Activated CD8-positive, alpha-beta memory T cell treated with anti-CD3 and anti-CD28 coated beads, Interleukin-2, amount 10 ng/mL, durations not matched to agents 7 days and 5 days (primary cell): Measurements from ENCODE around the gene FITM1. TPM values are rescaled to one million over a fixed set of nuclear protein-coding genes. Genes with fewer than 3 reads are reported as not detected.

Experiments
- ATAC-seq: fragments of 150-1000 bp; cut with Tn5 transposase; one replicate; pipeline ENCODE4 v1.10.0; 2021; ENCODE audit warnings: moderate library complexity
- CTCF ChIA-PET: fragments of 350-600 bp; sonication (Branson Sonifier 250); formaldehyde crosslinking; loops from one replicate; lab custom pipeline; 2021; ENCODE audit warnings: antibody characterized with exemption; lab: Charles Lee
- DNase-seq: peaks from one replicate; pipeline ENCODE4 v3.0.0-alpha.2; 2020
- H3K27ac Mint-ChIP-seq: one replicate; pipeline ENCODE4 v1.8.0; 2021; ENCODE audit warnings: mild to moderate bottlenecking, mixed read lengths
- H3K27me3 Mint-ChIP-seq: one replicate; pipeline ENCODE4 v1.8.0; 2021; ENCODE audit warnings: mixed read lengths
- H3K36me3 Mint-ChIP-seq: one replicate; pipeline ENCODE4 v1.8.0; 2021; ENCODE audit warnings: mild to moderate bottlenecking, mixed read lengths
- H3K4me1 Mint-ChIP-seq: one replicate; pipeline ENCODE4 v1.8.0; 2021; ENCODE audit warnings: mixed read lengths
- H3K4me3 Mint-ChIP-seq: one replicate; pipeline ENCODE4 v1.8.0; 2021; ENCODE audit warnings: mild to moderate bottlenecking, moderate library complexity, mixed read lengths
- H3K9me3 Mint-ChIP-seq: one replicate; pipeline ENCODE4 v1.8.0; 2022; ENCODE audit warnings: low read depth, mixed read lengths
- total RNA-seq, 2 experiments: library from RNA; stranded (reverse); gene quantifications; one replicate each; pipeline ENCODE4 v1.2.3, GENCODE V29; 2021

Gene FITM1
- total RNA-seq, 2 experiments from 2014 or later, result 0.77 to 0.91 TPM

DNA sequence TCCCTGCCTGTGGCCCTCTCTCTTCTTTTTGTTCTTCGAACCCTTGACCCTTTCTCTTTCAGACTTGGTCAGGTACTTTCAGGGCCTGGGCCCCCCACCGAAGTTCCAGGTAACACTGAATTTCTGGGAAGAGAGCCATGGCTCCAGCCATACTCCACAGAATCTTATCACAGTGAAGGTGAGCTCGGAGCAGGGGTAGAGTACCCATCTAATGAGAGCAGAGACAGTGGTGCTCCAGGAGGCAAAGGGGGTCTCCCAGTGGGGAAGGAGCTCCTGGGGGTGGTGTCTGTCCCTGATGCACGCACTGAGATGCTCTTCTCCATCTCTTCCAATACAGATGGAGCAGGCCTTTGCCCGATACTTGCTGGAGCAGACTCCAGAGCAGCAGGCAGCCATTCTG is 35.3 kb downstream of the FITM1 start:
- H3K27ac Mint-ChIP-seq, result no peak overlapping the region
- peaks cover 60% of the 10 kb centered on the region for H3K4me1 Mint-ChIP-seq
- DNase-seq (no peak), ATAC-seq (no peak)
- CTCF ChIA-PET, result no interaction called here
- no peak overlapping the region for H3K4me3 Mint-ChIP-seq
- H3K9me3 Mint-ChIP-seq, result no peaks in the 10 kb centered on the region
- peaks cover 76% of the 10 kb centered on the region for H3K36me3 Mint-ChIP-seq
- no peaks in the 10 kb centered on the region for H3K27me3 Mint-ChIP-seq

DNA sequence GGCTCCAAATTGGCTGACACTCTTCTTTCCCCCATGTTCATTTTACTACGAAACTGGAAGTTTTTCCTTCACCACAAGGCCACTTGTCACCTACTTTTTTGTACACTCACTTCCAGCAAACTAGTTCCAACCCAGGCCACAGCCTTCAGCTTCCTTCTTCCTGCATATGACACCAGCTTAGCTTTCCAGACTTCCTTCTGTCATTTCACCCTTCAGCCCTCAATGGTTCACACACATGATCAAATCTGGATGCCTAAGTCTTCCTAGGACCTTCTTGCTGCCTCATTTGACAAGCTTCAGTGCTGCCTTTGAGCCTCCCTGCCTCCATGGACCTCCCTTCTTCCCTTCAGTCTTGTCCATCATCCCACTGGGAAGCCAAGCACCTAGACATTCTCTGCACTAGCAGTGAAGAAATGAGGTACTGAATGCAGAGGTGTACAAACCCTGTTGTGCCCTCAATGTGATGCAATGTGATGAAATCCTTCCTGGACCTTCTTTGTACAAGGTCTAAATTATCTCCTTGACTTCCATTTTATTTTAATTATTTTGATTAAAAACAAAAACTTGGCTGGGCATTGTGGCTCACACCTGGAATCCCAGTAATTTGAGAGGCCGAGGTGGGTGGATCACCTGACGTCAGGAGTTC is 37.1 kb downstream of the FITM1 start:
- Mint-ChIP-seq H3K4me3 (no peak overlapping the region), H3K27ac (peak overlapping the region; percentile 71), H3K4me1 (peaks cover 64% of the 10 kb centered on the region), H3K27me3 (no peaks in the 10 kb centered on the region), H3K36me3 (peaks cover 64% of the 10 kb centered on the region), H3K9me3 (no peaks in the 10 kb centered on the region)
- no peak for ATAC-seq
- CTCF ChIA-PET, result no interaction called here
- no peak for DNase-seq

DNA sequence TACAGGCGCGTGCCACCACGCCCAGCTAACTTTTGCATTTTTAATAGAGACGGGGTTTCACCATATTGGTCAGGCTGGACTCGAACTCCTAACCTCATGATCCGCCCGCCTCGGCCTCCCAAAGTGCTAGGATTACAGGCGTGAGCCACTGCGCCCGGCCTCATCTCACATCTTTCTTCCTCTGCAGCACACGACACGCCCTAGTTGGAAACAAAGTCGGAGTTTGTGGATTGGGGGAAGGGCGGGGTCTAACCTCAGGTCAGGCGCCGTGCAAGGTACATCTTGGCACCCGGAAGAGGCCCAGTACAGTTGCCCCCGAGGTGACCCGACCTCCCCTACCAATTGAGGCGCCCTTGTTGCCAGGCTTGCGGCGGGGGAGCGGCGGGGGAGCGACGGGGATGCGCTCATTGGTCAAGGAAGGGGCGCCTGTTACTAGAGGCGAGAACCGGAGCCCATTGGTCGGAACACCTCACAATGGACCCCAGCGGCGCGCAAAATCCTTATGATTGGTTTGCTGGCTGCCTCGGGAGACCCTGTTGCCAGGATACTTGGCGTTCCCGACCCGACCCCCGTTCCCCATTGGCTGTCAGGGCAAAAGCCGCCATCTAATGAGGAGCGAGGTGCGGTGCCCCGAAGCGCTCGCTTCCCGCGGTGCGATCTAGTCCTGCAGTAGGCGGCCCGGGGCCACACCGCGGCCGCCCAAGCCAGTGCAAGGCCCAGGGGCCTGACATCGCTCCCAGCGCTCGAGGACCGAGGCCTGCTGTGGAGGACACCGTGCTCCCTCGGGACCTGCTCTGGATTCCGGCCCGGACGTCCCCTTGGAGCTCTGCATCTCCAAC is 41.2 kb downstream of the FITM1 start, which contains the start of gene REC8:
Gene REC8, plus strand, starts transcription at position 659 of the 839 bp plus-strand sequence. CDS start 473 bp downstream, outside the sequence.
- H3K36me3 Mint-ChIP-seq, result peaks cover 38% of the 10 kb centered on the region
- CTCF ChIA-PET, result interaction anchor here (0.6 to 4.3 kb wide), 6 partner anchors 8 to 58 kb away, joined by 3 to 35 read pairs (median 4); partner anchors contain the start of genes DCAF11, EMC9 and IRF9
- H3K27me3 Mint-ChIP-seq, result no peaks in the 10 kb centered on the region
- peak within 1 kb of the TSS; percentile 83 for H3K27ac Mint-ChIP-seq
- no peaks in the 10 kb centered on the region for H3K9me3 Mint-ChIP-seq
- peak within 1 kb of the TSS; percentile 77 for H3K4me3 Mint-ChIP-seq
- peak; percentile 87 for ATAC-seq
- peak; percentile 93 for DNase-seq
- peaks cover 45% of the 10 kb centered on the region for H3K4me1 Mint-ChIP-seq

DNA sequence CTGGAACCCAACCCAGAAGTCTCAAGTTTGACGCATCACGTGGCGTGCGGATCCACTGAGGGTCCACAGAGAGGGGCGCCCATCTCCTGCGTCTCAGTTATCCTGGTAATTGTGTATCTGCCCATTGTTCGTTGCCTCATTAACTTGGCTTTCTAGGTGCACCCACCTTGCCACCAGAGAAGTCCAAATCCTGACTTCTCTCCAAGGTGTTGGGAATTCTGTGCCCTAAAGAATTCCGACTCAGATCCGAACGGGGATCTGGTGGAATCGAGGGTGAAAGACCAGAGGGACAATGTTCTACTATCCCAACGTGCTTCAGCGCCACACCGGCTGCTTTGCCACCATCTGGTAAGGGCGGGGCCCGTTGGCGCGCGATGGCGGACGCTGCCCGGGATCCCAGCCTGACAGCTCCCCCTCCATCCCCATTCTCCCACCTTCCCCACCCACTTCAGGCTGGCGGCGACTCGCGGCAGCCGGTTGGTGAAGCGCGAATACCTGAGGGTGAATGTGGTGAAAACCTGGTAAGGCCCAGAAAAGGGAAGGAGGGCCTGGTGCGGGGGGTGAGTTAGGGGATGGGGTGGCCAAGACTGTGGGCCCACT is 41.9 kb downstream of the FITM1 start:
- H3K36me3 Mint-ChIP-seq, result peaks cover 40% of the 10 kb centered on the region
- H3K4me1 Mint-ChIP-seq, result peaks cover 41% of the 10 kb centered on the region
- H3K27ac Mint-ChIP-seq, result peak overlapping the region; percentile 83

DNA sequence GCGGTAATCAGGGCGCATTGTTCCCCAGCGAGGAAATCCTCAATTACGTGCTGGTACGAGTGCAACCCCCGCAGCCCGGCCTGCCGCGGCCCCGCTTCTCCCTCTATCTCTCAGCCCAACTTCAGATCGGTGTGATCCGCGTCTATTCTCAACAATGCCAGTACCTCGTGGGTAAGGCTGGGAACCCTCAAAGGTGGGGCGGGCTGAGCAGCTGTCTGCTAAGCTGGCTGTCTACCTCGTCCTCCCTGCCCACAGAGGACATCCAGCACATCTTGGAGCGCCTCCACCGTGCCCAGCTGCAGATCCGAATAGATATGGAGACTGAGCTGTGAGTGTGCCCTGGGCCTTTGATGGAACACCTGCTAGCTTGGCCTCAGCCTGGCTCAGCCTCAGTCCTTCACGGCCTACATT is 42.4 kb downstream of the FITM1 start:
- CTCF ChIA-PET, result interaction anchor here (0.8 to 4.3 kb wide), 4 partner anchors 11 to 58 kb away, joined by 3 to 35 read pairs (median 3); partner anchors contain the start of genes DCAF11, IRF9 and NRL
- DNase-seq (no peak), ATAC-seq (no peak)
- Mint-ChIP-seq H3K4me3 (peak overlapping the region; percentile 77), H3K36me3 (peaks cover 36% of the 10 kb centered on the region), H3K27me3 (no peaks in the 10 kb centered on the region), H3K9me3 (no peaks in the 10 kb centered on the region), H3K4me1 (peaks cover 37% of the 10 kb centered on the region), H3K27ac (peak overlapping the region; percentile 69)

More for the DNA sequence above, 41.9 kb downstream of the FITM1 start:
- DNase-seq, result no peak
- CTCF ChIA-PET, result interaction anchor here (0.6 to 4.3 kb wide), 3 partner anchors 11 to 58 kb away, joined by 3 to 35 read pairs (median 3); partner anchors contain the start of genes DCAF11 and IRF9
- Mint-ChIP-seq H3K27me3 (no peaks in the 10 kb centered on the region), H3K9me3 (no peaks in the 10 kb centered on the region), H3K4me3 (peak overlapping the region; percentile 77)
- ATAC-seq, result no peak

DNA sequence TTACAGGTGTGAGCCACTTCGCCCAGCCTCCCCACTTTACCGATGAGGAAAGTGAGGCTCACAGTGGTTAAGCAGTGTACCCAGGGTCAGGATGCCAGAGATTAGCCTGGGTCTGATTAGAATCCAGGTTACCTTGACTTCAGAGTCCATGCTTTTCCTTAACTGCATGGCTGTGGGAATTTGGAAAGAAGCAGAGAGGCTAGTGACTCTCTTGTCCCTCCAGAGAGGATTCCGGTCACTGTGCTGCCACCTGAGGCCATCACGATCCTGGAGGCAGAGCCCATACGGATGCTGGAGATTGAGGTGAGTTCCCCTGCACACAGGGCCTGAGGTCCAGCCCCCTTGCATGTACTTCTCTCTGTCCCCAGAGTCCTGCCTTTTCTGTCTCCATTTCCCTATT is 46.1 kb downstream of the FITM1 start:
- peaks cover 17% of the 10 kb centered on the region for H3K4me1 Mint-ChIP-seq
- DNase-seq (no peak), ATAC-seq (no peak)
- peaks cover 35% of the 10 kb centered on the region for H3K36me3 Mint-ChIP-seq
- no peak overlapping the region for H3K27ac Mint-ChIP-seq
- H3K4me3 Mint-ChIP-seq, result no peak overlapping the region
- no peaks in the 10 kb centered on the region for H3K9me3 Mint-ChIP-seq
- no peaks in the 10 kb centered on the region for H3K27me3 Mint-ChIP-seq
- CTCF ChIA-PET, result interaction anchor here (1.0 to 1.1 kb wide), 2 partner anchors 15 to 39 kb away, joined by 3 read pairs; partner anchors contain the start of gene IRF9

DNA sequence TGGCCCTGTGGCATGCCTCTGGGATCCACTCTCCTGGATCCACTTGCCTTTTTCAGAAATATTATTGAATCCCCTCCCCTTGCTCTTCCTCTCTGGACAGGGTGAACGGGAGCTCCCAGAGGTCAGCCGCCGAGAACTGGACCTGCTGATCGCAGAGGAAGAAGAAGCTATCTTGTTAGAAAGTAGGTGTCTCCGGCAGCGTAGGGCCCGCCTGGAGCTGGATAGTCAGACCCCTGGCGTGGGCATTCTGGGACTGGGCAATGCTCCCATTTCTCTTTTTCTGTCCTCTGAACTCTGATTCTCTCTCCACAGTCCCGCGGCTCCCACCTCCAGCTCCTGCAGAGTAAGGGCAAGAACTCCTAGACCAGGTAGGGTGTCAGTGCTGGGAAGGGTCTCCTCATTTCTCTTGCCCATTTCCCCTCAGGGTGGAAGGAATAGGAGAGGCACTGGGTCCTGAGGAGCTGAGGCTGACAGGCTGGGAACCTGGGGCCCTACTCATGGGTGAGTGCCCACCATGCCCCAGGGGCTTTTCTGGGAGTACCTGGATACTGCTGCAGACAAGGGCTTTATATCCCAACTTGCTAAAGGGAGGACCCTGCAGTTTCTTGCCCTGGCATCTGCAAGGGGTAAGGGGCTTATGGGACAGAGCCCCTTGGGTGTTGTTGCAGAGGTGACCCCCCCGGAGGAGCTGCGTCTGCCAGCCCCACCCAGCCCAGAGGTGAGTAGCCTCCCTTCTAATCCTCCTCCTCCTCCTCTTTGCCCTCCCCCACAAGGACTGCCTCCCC is 46.8 kb downstream of the FITM1 start:
- ATAC-seq (no peak), DNase-seq (no peak)
- peaks cover 12% of the 10 kb centered on the region for H3K4me1 Mint-ChIP-seq
- no peaks in the 10 kb centered on the region for H3K27me3 Mint-ChIP-seq
- CTCF ChIA-PET, result interaction anchor here (1.0 to 1.3 kb wide), 3 partner anchors 16 to 130 kb away, joined by 3 read pairs; partner anchors contain the start of gene IRF9
- H3K9me3 Mint-ChIP-seq, result no peaks in the 10 kb centered on the region
- peaks cover 33% of the 10 kb centered on the region for H3K36me3 Mint-ChIP-seq
- H3K4me3 Mint-ChIP-seq, result no peak overlapping the region
- no peak overlapping the region for H3K27ac Mint-ChIP-seq

DNA sequence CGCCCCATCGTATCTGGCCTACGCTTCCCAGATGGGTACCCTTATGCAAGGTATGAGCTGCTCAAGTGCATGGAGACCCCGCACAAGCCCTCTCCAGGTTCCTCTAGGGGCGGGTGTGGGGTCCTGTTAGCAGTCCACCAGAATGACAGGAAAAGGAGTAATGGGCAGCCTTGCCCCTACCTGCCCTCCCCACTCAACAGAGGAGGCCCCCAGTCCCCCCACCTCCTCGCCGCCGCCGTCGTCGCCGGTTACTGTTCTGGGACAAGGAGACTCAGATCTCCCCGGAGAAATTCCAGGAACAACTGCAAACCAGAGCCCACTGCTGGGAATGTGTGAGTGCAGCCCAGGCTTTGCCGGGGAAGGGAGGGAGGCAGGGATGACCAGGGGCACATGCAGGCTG is 47.4 kb downstream of the FITM1 start:
- H3K9me3 Mint-ChIP-seq, result no peaks in the 10 kb centered on the region
- H3K4me3 Mint-ChIP-seq, result no peak overlapping the region
- ATAC-seq (no peak), DNase-seq (no peak)
- peaks cover 30% of the 10 kb centered on the region for H3K36me3 Mint-ChIP-seq
- CTCF ChIA-PET, result interaction anchor here (1.1 to 1.3 kb wide), 2 partner anchors 17 to 129 kb away, joined by 3 read pairs; partner anchors contain the start of gene IRF9
- H3K27me3 Mint-ChIP-seq, result no peaks in the 10 kb centered on the region
- no peak overlapping the region for H3K27ac Mint-ChIP-seq
- H3K4me1 Mint-ChIP-seq, result peaks cover 10% of the 10 kb centered on the region

DNA sequence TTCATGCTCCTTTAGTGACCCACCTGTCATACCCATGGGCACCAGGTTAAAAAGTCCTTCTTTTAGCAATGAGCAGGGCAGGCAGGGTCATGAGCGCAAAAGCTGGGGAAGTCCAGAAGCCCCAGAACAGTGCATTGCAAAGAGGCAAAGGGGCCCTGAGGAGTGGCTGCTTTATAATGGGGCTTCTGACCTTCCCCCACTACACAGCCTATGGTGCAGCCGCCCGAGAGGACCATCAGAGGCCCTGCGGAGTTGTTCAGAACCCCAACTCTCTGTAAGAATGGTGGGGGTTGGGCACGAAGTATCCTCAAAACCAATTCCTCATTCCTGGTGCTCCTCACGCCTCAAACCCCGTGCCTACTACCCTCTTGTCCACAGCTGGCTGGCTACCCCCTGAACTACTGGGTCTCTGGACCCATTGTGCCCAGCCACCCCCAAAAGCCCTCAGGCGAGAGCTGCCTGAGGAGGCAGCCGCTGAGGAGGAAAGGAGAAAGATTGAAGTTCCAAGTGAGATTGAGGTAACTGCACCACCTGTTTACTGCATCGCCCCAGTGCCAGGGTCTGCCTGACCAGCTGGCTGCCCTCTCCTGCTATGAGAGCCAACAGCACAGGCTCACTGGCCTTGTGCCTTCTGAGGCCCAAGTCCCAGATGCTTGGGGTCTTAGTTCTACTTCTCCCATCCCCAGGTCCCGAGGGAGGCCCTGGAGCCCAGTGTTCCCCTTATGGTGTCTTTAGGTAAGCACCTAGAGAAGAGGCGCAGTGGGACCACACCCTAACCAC is 48.1 kb downstream of the FITM1 start:
- Mint-ChIP-seq H3K4me3 (no peak overlapping the region), H3K27ac (peak overlapping the region; percentile 19), H3K36me3 (peaks cover 27% of the 10 kb centered on the region), H3K27me3 (no peaks in the 10 kb centered on the region), H3K4me1 (peaks cover 8% of the 10 kb centered on the region), H3K9me3 (no peaks in the 10 kb centered on the region)
- DNase-seq (no peak), ATAC-seq (no peak)
- CTCF ChIA-PET, result interaction anchor here (0.8 to 1.4 kb wide), 3 partner anchors 8 to 17 kb away, joined by 3 to 9 read pairs (median 4); partner anchors contain the start of gene IRF9

DNA sequence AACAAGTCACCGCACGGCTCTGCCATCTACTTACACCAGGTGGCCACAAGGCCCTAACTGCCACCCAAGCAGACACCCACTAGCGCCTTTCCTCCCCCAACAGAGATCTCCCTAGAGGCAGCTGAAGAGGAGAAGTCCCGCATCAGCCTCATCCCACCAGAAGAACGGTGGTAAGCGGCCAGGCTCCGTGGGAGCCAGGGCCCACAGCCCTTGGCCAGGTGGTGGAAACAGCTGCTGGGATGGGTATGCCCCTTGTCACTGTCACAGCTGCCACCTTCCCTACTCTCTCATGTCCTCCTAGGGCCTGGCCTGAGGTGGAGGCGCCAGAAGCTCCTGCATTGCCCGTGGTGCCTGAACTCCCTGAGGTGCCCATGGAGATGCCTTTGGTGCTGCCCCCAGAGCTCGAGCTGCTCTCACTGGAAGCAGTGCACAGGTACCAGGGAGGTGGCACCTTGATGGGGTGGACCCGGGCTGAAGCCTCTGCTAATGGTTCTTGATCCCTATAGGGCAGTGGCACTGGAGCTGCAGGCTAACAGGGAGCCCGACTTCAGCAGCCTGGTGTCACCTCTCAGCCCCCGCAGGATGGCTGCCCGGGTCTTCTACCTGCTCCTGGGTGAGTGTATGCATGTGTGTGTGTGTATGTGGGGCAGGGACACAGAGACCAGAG is 49.0 kb downstream of the FITM1 start:
- H3K4me3 Mint-ChIP-seq, result no peak overlapping the region
- no peak overlapping the region for H3K27ac Mint-ChIP-seq
- ATAC-seq (no peak), DNase-seq (no peak)
- no peaks in the 10 kb centered on the region for H3K9me3 Mint-ChIP-seq
- CTCF ChIA-PET, result interaction anchor here (0.8 to 1.4 kb wide), 4 partner anchors 8 to 56 kb away, joined by 3 to 9 read pairs (median 4); partner anchors contain the start of gene IRF9
- H3K27me3 Mint-ChIP-seq, result no peaks in the 10 kb centered on the region
- H3K36me3 Mint-ChIP-seq, result peaks cover 25% of the 10 kb centered on the region
- H3K4me1 Mint-ChIP-seq, result peaks cover 6% of the 10 kb centered on the region
